Activated gamma-delta T cell (primary cell): Measurements from ENCODE around the gene TMX4.

ENCODE experiments used
- DNase-seq: peaks from one replicate; lab custom pipeline; 2025; lab: John Stamatoyannopoulos, UW

Gene TMX4

GRCh38 chr20:8018958-8019245 lies 659 bp downstream of the TMX4 start:
- peak; percentile 52 for DNase-seq

GRCh38 chr20:8012724-8013123 lies 6.8 kb downstream of the TMX4 start:
- no peak for DNase-seq

DNA sequence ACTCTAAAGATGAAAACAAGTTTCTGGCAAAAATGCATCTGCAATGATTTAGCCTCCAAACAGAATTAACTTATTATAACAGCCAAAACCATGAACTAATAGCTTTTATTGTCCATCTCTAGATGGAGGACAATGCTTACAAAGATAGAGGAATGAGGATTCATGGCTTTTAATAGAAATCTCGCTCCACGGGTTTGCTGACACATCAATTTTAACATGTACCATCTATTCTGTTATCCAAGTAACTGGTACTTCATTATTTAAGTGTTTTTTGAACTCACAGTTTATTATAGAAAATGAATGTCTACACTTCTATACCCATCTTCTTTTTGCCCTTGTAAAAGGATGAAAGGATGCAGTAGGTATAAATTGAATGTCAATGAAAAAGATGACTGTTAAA lies 10.8 kb downstream of the TMX4 start:
- no peak for DNase-seq

DNA sequence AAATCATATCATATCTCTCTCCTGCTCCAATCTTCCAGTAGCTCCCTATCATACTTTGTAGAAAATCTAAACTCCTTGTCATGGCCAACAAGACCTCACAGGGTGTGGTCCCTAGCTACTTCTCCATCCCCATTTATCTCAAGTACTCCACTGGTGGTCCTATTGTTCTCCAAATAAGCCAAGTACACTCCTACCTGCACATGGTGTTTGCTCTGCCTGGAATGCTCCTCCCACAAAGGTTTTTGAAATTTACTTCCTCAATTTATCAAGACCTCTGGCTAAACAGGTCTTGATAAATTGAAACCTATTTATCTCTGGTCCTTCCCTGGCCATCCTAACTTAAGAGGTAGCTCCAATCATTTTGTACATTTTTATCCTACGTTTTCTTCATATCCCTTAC lies 12.1 kb downstream of the TMX4 start:
- no peak for DNase-seq

DNA sequence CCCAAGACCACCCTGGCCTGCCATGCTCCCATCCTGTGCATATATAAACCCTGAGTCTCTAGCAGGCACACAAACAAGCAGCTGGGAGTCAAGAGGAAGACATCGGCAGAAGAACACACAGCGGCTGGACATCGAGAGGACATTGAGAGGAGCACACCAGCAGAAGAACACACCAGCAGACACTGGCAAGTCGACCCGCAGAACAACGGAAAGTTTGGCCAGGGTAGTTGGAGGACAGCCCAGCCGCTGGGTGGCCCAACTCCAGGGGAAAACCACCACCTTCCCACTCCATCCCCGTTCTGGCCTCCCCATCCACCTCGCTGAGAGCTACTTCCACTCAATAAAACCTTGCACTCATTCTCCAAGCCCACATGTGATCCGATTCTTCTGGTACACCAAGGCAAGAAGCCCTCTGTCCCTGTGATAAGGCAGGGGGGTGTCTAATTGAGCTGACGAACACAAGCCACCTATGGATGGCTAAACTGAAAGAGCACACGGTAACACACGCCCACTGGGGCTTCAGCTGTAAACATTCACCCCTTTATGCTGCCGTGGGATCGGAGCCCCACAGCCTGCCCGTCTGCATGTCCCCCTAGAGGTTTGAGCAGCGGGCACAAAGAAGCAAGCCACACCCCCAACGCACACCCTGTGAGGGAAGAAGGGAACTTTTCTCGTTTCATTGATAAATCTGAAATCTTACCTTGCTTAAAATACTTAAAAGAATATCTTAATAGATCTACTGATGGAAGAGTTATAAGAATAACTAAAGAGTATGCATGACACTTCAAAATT lies 13.8 kb downstream of the TMX4 start:
- DNase-seq, result no peak

- DNase-seq, result no peak
These were observed 14.5 kb downstream of the TMX4 start for GRCh38 chr20:8005033-8005432.

DNA sequence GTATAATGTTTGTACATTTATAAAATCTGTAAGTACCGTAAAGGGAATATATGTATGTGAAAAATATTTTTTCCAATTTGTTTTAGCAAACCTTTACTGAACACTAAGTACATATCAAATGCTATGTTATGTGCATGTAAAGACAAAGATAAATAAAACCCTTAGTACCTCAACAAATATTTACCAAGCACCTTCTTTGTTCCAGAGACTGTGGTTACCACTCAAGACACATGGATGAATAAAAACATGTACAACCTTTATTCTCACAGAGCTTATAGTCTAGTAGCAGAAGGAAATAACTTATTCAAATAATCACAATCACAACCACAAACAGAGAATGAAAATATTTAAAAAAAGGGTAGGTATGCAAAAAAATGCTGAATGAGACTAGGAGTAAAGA lies 17.5 kb downstream of the TMX4 start:
- no peak for DNase-seq

DNA sequence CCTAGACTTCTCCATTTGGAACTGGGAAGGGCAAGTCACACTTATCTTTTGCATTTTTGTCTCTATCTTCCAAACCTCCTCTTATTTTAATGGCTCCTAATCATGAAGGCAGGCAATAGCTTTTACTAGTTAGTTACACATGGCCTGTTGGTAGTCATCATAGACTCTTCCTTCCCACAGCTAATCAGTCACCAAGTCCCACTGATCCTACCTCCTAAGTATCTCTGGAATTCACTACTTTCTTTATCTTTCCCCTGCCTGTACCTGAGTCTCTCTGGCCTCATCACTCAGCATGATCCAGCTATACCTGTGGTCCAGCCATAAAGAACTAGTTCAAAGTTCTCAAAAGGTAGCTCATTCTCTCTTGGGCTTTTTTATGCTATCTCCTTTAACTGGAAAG lies 18.8 kb downstream of the TMX4 start:
- DNase-seq, result no peak

DNA sequence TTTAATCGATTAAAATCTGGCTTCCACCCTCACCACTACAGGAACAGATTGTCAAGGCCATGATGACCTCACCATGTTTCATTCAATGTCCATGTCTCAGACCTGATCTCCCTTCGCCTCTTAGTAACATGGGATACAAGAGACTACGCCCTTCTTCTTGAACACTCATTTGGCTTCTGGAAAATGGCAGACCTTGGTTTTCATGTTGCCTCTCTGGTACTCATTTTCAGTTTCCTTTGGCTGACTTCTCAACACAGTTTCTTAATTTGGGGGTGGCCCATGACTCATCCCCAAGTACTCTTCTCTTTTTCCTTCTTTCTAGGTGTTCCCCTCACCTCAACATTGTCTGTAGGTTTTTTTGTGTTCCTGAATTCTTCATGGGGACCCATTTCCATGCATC lies 22.7 kb downstream of the TMX4 start:
- no peak for DNase-seq

- no peak for DNase-seq
These were observed 24.8 kb downstream of the TMX4 start for GRCh38 chr20:7994809-7995208.

DNA sequence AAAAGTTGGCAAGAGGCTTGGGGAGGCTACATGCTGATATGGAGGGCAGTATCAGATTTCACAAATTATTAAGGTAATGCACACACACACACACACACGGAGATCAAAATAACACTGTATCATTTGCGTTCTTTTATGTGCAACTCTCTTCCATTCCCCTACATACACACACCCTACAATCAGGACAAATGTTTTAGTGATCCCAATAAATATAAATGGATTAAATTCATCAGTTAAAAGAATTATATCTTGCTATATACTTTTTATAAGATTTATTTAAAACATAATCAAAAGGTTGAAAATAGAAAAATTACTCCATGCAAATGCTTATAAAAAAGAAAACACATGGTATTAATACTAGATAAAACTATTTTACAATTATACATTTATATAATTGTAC lies 25.9 kb downstream of the TMX4 start:
- no peak for DNase-seq

GRCh38 chr20:7993238-7993637 lies 26.3 kb downstream of the TMX4 start:
- DNase-seq, result no peak

GRCh38 chr20:7990385-7990784 lies 29.2 kb downstream of the TMX4 start:
- no peak for DNase-seq

DNA sequence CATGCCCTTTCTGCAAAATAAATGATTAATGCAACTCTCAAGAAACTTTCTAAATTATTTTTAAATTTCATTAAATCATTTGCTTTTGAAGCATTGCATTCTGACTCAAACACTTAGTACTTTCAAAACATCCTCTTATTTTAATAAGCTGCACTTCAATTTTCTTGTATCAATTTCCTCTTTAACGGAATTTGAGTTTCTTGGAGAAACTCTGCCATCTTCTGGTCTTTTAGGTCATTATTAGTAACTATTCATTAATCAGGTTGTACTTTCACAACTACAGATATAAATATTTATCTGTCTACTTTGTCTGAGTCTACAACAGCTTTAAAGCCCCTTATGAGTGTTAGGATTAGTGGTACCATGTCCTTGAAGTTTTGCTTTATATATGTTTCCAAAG lies 30.2 kb downstream of the TMX4 start:
- DNase-seq, result no peak

DNA sequence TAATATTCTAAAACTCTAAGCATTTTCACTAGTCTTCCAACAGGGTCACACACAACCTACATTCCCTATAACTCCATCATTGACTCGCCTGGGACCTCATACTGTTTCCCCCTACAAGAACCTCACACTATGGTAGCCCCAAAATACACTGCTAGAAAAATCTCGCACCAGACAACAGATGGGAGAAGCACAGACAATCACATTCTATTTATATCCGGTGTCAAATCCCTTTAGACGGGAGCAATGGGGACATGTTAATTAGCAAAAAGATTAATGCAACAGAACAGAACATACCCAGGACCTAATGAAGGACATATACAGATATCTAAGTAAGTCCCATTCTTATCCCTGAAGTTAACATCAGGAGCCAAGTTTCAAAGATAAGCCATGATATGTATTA lies 33.6 kb downstream of the TMX4 start:
- no peak for DNase-seq

DNA sequence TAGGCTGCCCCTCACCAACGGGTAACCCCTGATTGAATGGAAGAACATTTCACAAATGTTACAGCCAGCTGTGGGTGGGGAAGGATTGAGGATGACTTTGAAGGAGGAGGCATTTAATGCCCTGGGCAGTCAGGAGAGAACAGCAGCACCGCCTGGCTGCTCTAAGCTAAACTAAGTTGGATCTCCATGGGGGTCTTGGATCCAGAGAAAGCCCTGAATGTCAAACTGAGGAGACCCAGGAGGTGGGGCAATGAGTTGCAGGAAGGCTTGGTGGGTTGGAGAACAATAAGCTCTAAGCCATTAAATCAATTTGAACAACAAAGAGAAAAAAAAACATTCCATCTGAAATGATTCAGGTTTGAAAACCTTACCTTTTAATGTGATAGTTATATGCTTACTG lies 35.4 kb downstream of the TMX4 start:
- DNase-seq, result no peak

DNA sequence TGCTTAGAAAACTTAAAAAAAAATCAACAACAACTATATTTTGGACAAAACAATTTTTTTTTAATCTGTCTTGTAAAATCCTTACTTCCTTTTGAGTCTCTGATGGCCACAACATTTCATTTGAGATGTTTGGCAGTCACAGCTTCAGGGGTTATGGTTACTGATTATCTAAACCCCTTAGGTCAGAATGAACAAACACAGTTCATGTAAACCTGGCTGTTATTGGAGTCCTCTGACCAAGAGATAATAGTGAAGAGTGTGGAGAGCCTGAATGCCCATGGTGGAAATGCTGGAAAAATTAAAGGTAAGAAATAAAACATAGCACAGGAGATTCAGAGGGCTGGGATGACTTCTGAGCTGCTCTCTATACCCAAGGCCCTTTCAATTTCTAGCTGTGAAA lies 38.2 kb downstream of the TMX4 start:
- DNase-seq, result no peak

GRCh38 chr20:7980332-7981046 lies 39.1 kb downstream of the TMX4 start:
- DNase-seq, result no peak

DNA sequence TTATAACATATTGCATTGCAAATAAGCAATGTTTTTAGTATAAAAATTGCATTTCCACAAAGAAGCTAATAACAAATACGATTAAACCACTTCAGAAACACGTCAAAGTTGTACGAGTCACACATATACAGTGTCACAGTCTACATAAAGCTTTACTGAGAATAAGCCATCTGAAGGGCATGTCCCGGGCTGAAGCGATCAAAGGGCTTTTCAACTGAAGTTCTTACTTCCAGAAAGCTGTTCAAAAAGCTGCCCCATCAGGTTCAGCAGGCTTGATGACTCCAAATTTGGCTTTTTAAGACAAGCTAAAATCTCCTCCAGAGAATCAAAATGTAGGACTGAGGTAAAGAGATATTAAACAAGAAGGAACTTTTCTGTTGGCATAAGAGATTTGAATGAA lies 41.9 kb downstream of the TMX4 start:
- no peak for DNase-seq

- DNase-seq, result no peak
These were observed 43.6 kb downstream of the TMX4 start for GRCh38 chr20:7975851-7976414.

GRCh38 chr20:7974785-7975435 lies 44.7 kb downstream of the TMX4 start:
- no peak for DNase-seq

GRCh38 chr20:7971536-7972280 lies 47.9 kb downstream of the TMX4 start:
- no peak for DNase-seq
